Transverse colon (tissue), 4 donors: ENCODE results near the gene ESAM. TPM values are rescaled to one million over a fixed set of nuclear protein-coding genes. Genes with fewer than 3 reads are reported as not detected.

Experiments used
- DNase-seq: peaks from one replicate; pipeline ENCODE4 v3.0.0-alpha.2; 2019
- H3K27ac ChIP-seq, 4 donors: fragments of 200-600 bp; sonication (generic); 2 replicates each; pipeline ENCODE4 v1.5.1; 2016 to 2018; ENCODE audit warnings: inconsistent platforms in 4 of 4
- H3K27me3 ChIP-seq: fragments of 200-600 bp; sonication (generic); 2 replicates; pipeline ENCODE4 v1.5.1; 2017; ENCODE audit warnings: inconsistent platforms
- H3K36me3 ChIP-seq, 4 donors: fragments of 200-600 bp; sonication (generic); 2 replicates each; pipeline ENCODE4 v1.5.1; 2017 to 2019; ENCODE audit warnings: inconsistent platforms in 4 of 4
- H3K4me1 ChIP-seq, 4 donors: fragments of 200-600 bp; sonication (generic); 2 replicates each; pipeline ENCODE4 v1.5.1; 2017 to 2020; ENCODE audit warnings: inconsistent platforms in 4 of 4
- H3K4me3 ChIP-seq, 4 donors: fragments of 200-600 bp; sonication (generic); 1 replicate in 1 of 4; 2 replicates in 3 of 4; pipeline versions ENCODE4 v1.5.1 to v1.6.1; 2017 to 2019; ENCODE audit warnings: inconsistent platforms in 4 of 4
- H3K9me3 ChIP-seq, 2 donors: fragments of 200-600 bp; sonication (generic); 2 replicates each; pipeline ENCODE4 v1.5.1; 2017 to 2019; ENCODE audit warnings: inconsistent platforms in 2 of 2
- EP300 ChIP-seq: sonication (generic); formaldehyde crosslinking; IDR thresholded peaks from one replicate; pipeline ENCODE4 v1.6.1; 2017; ENCODE audit warnings: antibody characterized with exemption, low read depth
- POLR2A ChIP-seq: fragments of 450-650 bp; IDR thresholded peaks from one replicate; pipeline ENCODE4 v1.6.1; 2016; ENCODE audit warnings: antibody characterized with exemption, mild to moderate bottlenecking, moderate library complexity
- POLR2AphosphoS5 ChIP-seq, 3 donors: sonication (generic); formaldehyde crosslinking; IDR thresholded peaks; one replicate each; pipeline ENCODE4 v1.6.1; 2016; ENCODE audit warnings: antibody characterized with exemption in 3 of 3
- WGBS, 2 donors: methylation state at CpG; one replicate each; pipeline ENCODE4 v1.1.5; 2018; ENCODE audit warnings: low coverage in 1 of 2; 5-methylcytosine and 5-hydroxymethylcytosine counted together
- in situ Hi-C, 4 donors: fragments of 200-750 bp; cut with MboI; loops; one replicate each; pipeline versions ENCODE4 v1.15.0 to v1.15.1; 2017; ENCODE audit warnings: low sequenced_read_pairs in 3 of 4, low pct_ligation_motif_present in 1 of 4, low pct_unique_long_range_greater_than_20kb in 1 of 4
- intact Hi-C: fragments of 100-400 bp; cut with DNase I; formaldehyde crosslinking; loops from one replicate; pipeline ENCODE4 v1.15.1; 2023; ENCODE audit warnings: low total_unique reads
- total RNA-seq, 4 donors: library from RNA; depleted of rRNA; stranded (reverse); fragments of >200 nt; gene quantifications; one replicate each; pipeline ENCODE4 v1.1.0, GENCODE V29; 2016
- TF ChIP-seq, protein P1 (sequence below), 5 experiments: fragments of 200-600 bp in 3 of 5; fragments of 450-650 bp in 2 of 5; sonication (generic) in 3 of 5; IDR thresholded peaks; 1 replicate in 2 of 5; 2 replicates in 3 of 5; pipeline ENCODE4 v1.5.1; 2016 to 2017; ENCODE audit warnings: antibody characterized with exemption in 5 of 5, inconsistent platforms in 3 of 5, mild to moderate bottlenecking in 2 of 5, moderate library complexity in 1 of 5

The ESAM gene
- total RNA-seq, 4 donors from 2014 or later: 5.8 to 10.1 (median 6.5) TPM

DNA sequence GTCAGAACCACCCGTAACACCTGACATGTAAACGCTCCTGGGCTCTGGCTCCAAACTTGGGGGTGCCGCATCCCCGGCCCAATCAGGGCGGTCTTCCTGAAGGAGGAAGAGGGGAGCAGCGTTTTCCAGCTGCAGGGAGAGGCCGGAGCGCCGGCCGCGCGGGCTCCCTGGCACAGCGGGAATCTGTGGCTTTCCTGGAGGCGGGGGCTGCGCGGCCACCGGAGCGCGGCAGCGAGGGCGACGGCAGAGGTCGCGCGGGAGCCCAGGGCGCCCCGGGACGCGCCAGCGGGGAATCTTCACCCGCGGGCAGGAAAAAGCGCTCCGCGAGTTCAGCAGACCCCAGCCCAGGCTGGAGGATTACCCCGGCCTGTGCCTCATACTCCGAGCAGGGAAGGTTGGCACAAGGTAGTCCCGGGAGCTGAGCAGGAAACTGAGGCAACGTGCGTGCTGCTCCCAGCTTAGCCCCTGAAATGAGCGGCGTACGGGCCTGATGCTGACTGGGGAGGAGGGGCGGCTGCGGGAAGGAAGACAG, 600 bp upstream of the ESAM start:
- no peak for TF ChIP-seq POLR2AphosphoS5 (IDR thresholded peaks at IDR 0.05)
- Histone ChIP-seq H3K27me3 (peaks cover 51% of the 10 kb centered on the region), H3K36me3 (peaks cover 0 to 9% (median 0%) of the 10 kb centered on the region in 4 donors), H3K9me3 (no peaks in the 10 kb centered on the region), H3K4me3 (peak overlapping the region; percentile 42 to 66 (median 54)), H3K27ac (peak overlapping the region; percentile 83 to 87 (median 86)), H3K4me1 (peaks cover 10 to 52% (median 35%) of the 10 kb centered on the region in 4 donors)
- DNase-seq: peak; percentile 19
- intact Hi-C loops: loop anchor here (2.0 to 5.0 kb wide), 2 partner anchors 75 to 90 kb away; partner anchors contain the start of genes SIAE and SPA17
- in situ Hi-C loops: loop anchor here (5.0 to 25.0 kb wide), 4 partner anchors 72 to 100 kb away; partner anchors contain the start of genes SIAE (in 3 of the 4) and SPA17 (in 3 of the 4)
- 1% methylated on average over 24 of the region's 45 CpGs; no CpG with 5 or more reads in 1 of the 2 donors for WGBS, 2 donors

DNA sequence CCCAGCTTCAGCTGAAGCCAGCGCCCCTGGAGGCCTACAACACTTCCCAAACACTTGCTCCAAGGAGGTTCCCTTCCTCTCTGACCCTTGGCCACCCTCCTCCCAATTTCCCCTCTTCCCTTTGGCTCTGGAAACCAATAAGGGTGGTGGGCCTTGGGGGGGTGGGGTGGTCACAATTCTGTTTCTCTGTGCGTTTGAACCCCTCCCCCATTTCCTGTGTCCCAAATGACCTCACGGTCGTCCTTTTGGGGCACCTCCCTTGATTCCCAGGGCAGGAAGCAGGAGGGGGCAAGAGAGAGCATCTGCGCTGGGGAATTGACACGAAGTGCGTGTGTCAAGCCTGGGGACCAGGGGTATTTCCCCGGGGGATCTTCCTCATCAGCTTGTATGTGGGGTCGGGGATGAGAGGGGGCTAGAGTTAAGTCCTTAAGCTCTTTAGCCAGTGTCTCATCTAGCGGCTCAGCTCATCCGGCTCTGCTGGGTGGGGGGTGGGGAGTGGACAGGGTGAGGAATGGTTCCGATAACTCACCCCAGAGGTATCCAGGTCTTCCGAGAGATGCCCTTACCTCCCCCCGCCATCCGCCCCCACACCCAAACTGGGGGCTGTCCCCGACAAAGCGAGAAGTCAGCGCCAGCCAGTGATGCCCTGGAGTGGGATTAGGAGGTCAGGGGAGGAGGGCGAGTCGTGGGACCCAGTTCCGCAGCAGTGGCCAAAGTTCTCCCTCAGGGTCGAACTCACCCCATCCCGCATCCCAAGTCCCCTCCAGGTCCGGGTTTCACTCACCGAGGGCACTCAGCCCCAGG, 587 bp downstream of the ESAM start:
- 38 to 71% methylated on average over 1 to 16 of the region's 25 CpGs for WGBS, 2 donors

DNA sequence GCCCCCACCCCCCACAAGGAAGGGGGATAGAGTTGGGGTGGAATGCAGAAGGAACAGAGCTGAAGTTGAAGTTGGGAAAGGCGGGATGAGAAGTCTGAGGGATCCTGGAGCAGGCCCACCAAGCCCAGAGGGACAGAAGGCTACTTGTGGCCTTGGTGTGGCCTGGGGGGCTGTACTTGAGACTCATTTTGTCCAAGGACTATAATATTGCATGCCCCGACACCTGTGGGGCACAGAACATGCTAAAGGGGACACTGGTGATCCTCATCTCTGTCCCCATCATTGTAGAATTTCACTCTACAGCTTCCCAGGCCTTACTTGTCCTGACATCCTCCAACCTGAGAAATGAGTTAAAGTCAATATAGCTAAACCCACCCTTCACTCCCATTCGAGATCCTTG, 1.3 kb downstream of the ESAM start:
- H3K4me1 ChIP-seq: peaks cover 10 to 52% (median 35%) of the 10 kb centered on the region in 4 donors
- peak overlapping the region in 2 of 4 donors; percentile 4 to 66 for H3K4me3 ChIP-seq
- H3K27ac ChIP-seq: peak overlapping the region; percentile 31 to 83 (median 55)
- in situ Hi-C loops (loop anchor here (5.0 to 25.0 kb wide), 4 partner anchors 74 to 99 kb away; partner anchors contain the start of genes SIAE (in 3 of the 4) and SPA17 (in 3 of the 4)), intact Hi-C loops (loop anchor here (5.0 kb wide), 1 partner anchor 76 kb away; no protein-coding TSS in a partner anchor)
- no peak for DNase-seq
- WGBS, 2 donors: 79 to 80% methylated on average over 1 to 3 of the region's 3 CpGs
- TF ChIP-seq, protein P1, sequence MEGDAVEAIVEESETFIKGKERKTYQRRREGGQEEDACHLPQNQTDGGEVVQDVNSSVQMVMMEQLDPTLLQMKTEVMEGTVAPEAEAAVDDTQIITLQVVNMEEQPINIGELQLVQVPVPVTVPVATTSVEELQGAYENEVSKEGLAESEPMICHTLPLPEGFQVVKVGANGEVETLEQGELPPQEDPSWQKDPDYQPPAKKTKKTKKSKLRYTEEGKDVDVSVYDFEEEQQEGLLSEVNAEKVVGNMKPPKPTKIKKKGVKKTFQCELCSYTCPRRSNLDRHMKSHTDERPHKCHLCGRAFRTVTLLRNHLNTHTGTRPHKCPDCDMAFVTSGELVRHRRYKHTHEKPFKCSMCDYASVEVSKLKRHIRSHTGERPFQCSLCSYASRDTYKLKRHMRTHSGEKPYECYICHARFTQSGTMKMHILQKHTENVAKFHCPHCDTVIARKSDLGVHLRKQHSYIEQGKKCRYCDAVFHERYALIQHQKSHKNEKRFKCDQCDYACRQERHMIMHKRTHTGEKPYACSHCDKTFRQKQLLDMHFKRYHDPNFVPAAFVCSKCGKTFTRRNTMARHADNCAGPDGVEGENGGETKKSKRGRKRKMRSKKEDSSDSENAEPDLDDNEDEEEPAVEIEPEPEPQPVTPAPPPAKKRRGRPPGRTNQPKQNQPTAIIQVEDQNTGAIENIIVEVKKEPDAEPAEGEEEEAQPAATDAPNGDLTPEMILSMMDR (IDR thresholded peaks at IDR 0.05): no peak
- TF ChIP-seq EP300 (no peak), POLR2A (no peak), POLR2AphosphoS5 (IDR thresholded peaks at IDR 0.05) (no peak)
- H3K27me3 ChIP-seq: peaks cover 70% of the 10 kb centered on the region
- H3K36me3 ChIP-seq: no peaks in the 10 kb centered on the region
- H3K9me3 ChIP-seq: no peaks in the 10 kb centered on the region

More for the DNA sequence above, 587 bp downstream of the ESAM start:
- no peak for TF ChIP-seq POLR2AphosphoS5 (IDR thresholded peaks at IDR 0.05)
- TF ChIP-seq POLR2A: no peak
- TF ChIP-seq EP300: no peak
- TF ChIP-seq, protein P1 (IDR thresholded peaks at IDR 0.05): no peak
- intact Hi-C loops: loop anchor here (2.0 to 5.0 kb wide), 2 partner anchors 76 to 89 kb away; partner anchors contain the start of genes SIAE and SPA17
- Histone ChIP-seq H3K9me3 (no peaks in the 10 kb centered on the region), H3K27me3 (peaks cover 63% of the 10 kb centered on the region), H3K4me1 (peaks cover 10 to 52% (median 35%) of the 10 kb centered on the region in 4 donors), H3K27ac (peak overlapping the region; percentile 83 to 87 (median 86)), H3K4me3 (peak overlapping the region; percentile 7 to 66 (median 54)), H3K36me3 (no peaks in the 10 kb centered on the region)
- DNase-seq: no peak
- in situ Hi-C loops: loop anchor here (5.0 to 25.0 kb wide), 4 partner anchors 73 to 99 kb away; partner anchors contain the start of genes SIAE (in 3 of the 4) and SPA17 (in 3 of the 4)

DNA sequence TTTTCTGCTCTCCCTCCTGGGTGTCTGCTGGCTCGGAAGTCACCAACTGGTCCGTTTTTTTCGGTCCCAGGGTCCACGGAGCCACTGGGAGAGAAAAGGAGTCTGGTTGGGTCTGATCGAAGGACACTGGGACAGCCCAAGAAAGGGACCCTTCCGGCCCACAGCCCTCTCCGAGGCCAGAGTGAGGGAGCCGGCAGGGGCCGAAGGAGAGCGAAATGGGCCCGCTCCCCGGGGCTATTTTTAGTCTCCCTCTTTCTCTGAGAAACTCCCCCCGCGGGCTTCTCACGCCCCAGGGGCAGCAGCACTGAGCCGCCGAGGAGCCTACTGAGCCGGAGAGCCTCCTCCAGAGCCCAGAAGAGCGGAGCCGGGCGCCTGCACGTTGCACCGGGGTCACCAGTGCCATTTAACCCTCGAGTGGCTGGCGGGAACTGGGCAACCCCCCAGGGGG, 1.9 kb downstream of the ESAM start:
- DNase-seq: no peak
- in situ Hi-C loops (loop anchor here (5.0 to 25.0 kb wide), 4 partner anchors 75 to 98 kb away; partner anchors contain the start of genes SIAE (in 3 of the 4) and SPA17 (in 3 of the 4)), intact Hi-C loops (loop anchor here (5.0 kb wide), 1 partner anchor 77 kb away; no protein-coding TSS in a partner anchor)
- Histone ChIP-seq H3K27me3 (peaks cover 71% of the 10 kb centered on the region), H3K4me1 (peaks cover 10 to 52% (median 35%) of the 10 kb centered on the region in 4 donors), H3K9me3 (no peaks in the 10 kb centered on the region), H3K4me3 (peak overlapping the region in 2 of 4 donors; percentile 4 to 66), H3K36me3 (no peaks in the 10 kb centered on the region), H3K27ac (peak overlapping the region; percentile 31 to 83 (median 55))
- WGBS, 2 donors: 31% methylated on average over 23 of the region's 25 CpGs; no CpG with 5 or more reads in 1 of the 2 donors
- TF ChIP-seq, protein P1 (IDR thresholded peaks at IDR 0.05): no peak
- TF ChIP-seq EP300 (no peak), POLR2AphosphoS5 (IDR thresholded peaks at IDR 0.05) (no peak), POLR2A (no peak)
